Ovary (tissue), 3 donors: Measurements from ENCODE around the gene FANK1.

Experiments used
- POLR2A ChIP-seq: fragments of 450-650 bp; IDR thresholded peaks from one replicate; pipeline ENCODE4 v1.6.1; 2017; ENCODE audit warnings: antibody characterized with exemption, mild to moderate bottlenecking, moderate library complexity
- TF ChIP-seq, protein P1 (sequence below), 3 donors: fragments of 450-650 bp in 2 of 3; fragments of 200-600 bp in 1 of 3; IDR thresholded peaks; one replicate each; pipeline versions ENCODE4 v1.5.1 to v1.8.0; 2016 to 2022; ENCODE audit warnings: antibody characterized with exemption in 3 of 3, mild to moderate bottlenecking in 1 of 3
- donor health status: DM: no; HTN: no; CAD: no.

DNA sequence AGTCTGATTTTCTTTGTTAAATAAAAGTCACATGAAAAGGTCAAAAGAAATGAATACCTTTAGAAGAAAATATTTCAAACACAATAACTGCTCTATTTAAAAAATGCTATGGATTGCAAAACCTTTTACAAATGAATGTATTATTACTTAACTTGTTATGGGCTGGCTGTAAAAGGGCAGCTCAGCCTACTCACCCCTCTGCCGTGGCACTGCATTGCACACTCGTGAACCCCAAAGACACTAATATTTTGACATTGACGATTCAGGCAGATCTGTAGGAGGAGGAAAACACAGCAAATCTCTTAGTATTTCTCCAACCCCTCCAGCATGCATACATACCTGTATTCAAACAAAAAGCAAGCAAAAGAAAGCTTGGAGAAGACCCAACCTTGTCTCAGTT lies 149.5 kb downstream of the FANK1 start:
- TF ChIP-seq, protein P1, sequence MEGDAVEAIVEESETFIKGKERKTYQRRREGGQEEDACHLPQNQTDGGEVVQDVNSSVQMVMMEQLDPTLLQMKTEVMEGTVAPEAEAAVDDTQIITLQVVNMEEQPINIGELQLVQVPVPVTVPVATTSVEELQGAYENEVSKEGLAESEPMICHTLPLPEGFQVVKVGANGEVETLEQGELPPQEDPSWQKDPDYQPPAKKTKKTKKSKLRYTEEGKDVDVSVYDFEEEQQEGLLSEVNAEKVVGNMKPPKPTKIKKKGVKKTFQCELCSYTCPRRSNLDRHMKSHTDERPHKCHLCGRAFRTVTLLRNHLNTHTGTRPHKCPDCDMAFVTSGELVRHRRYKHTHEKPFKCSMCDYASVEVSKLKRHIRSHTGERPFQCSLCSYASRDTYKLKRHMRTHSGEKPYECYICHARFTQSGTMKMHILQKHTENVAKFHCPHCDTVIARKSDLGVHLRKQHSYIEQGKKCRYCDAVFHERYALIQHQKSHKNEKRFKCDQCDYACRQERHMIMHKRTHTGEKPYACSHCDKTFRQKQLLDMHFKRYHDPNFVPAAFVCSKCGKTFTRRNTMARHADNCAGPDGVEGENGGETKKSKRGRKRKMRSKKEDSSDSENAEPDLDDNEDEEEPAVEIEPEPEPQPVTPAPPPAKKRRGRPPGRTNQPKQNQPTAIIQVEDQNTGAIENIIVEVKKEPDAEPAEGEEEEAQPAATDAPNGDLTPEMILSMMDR (IDR thresholded peaks at IDR 0.05): no peak
- TF ChIP-seq POLR2A: no peak
